ENCODE results near the gene DSTN.

The DSTN gene

DNA sequence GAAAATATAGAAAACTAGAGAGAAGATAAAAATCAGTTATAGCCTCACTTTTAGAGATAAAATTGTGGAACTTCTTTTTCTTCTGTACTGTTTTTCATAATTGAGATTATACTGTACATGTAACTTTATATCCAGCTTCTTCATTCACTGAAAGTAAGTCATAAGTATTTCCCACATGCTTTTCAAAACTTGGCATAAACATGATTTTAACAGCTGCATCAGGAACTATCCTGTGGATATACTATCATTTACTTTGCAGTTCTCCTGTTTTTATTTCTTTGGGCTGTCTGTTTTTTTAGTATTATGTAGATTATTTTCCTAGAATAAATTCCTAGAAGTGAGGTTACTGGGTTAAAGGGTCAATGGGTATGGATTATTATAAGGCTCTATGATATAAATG, 14.8 kb downstream of the DSTN start:
- DNase-seq, result no peak

- DNase-seq, result no peak
These were observed 16.4 kb downstream of the DSTN start for GRCh38 chr20:17586250-17586649.

GRCh38 chr20:17587148-17587547, 17.3 kb downstream of the DSTN start:
- no peak for DNase-seq

GRCh38 chr20:17587824-17588223, 17.9 kb downstream of the DSTN start:
- DNase-seq, result no peak

GRCh38 chr20:17589161-17589834, 19.4 kb downstream of the DSTN start:
- no peak for DNase-seq

GRCh38 chr20:17590245-17590644, 20.4 kb downstream of the DSTN start:
- DNase-seq, result no peak

DNA sequence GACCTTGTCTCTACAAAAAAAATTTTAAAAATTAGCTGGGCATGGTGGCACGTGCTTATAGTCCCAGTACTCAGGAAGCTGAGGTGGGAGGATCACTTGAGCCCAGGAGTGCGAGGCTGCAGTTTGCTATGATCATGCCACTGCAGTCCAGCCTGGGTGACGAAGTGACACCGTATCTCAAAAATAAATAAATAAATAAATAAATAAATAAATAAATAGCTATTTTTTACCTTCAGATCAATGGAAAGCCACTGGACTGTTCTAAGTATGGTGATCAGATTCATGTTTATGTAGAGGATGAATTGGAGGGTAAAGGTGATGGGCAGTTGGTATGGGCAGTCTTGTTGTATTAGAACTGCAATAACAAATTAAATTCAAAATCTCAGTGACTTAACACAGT, 24.0 kb downstream of the DSTN start:
- no peak for DNase-seq

DNA sequence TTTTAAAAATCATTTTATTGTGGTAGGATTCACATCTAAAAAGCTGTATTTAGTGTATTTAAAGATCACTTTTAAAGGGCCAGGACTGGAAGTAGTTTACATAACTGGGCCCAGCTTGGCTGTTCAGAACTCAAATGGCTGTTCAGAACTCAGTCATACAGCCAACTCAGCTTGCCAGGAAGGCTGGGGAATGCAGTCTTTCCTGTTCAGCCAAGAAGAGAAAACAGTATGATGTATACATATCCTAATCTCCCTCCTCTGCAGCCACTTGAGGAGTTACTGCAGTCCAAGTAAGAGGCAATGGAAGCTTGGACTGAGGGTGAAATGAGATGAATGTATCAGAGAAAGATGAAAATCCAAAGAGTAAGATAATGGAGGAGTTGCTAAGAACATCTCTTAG, 24.6 kb downstream of the DSTN start:
- DNase-seq, result peak; percentile 6

DNA sequence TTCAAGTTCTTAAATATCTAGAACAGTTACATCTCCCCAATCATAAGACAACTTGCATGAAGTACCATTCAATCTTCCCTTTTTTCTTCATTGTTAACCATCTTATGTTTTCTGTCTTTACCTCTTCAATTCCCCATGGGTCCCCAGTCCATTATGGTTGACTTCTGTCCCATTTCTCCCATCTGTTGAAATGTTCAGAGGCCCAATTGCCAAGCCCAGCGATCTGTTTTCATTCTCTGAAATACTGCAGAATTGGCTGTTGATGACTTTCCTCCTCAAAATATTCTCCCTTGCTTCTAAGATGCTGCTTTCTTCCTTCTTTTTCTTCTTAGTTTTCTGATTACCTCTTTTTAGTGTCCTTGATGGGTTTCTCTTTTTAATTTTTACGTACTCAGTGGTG, 26.0 kb downstream of the DSTN start:
- no peak for DNase-seq

- no peak for DNase-seq
These were observed 28.2 kb downstream of the DSTN start for GRCh38 chr20:17598013-17598550.

DNA sequence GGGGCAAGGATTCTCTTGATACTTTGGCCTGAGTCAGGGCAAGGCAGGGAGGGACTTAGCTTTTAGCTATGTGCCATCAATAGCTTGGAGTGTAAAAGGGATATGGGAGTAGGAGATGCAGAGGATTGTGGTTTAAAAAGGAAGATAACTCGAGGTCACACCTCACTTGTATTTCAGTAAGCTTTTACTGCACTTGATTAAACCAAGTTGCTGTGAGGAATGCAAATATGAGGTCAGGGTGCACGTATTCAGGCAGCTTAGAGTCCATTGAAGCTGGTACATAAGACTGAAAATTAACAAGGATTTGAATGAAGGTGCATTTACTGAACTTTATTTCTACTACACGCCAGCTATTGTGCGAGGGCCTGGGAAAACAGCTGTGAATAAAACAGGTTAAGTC, 32.1 kb downstream of the DSTN start:
- no peak for DNase-seq

DNA sequence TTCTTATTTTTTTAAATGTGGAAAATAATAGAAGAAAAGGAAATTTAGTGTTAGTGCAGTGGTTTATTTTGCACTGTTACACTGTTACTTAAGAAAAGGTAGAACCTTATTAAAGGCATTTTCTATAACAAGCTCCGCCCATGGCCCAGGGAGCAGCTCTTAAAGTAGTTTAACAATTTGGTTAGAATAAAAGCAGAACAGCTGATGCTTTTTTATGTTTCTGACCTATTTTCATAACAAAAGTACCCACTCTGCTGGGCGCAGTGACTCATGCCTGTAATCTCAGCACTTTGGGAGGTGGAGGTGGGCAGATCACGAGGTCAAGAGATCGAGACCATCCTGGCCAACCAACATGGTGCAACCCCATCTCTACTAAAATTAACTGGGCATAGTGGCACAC, 32.6 kb downstream of the DSTN start:
- no peak for DNase-seq

GRCh38 chr20:17605131-17605660, 35.3 kb downstream of the DSTN start:
- no peak for DNase-seq

- no peak for DNase-seq
These were observed 36.1 kb downstream of the DSTN start for GRCh38 chr20:17606001-17606400.

- no peak for DNase-seq
These were observed 39.0 kb downstream of the DSTN start for GRCh38 chr20:17608701-17609497.

DNA sequence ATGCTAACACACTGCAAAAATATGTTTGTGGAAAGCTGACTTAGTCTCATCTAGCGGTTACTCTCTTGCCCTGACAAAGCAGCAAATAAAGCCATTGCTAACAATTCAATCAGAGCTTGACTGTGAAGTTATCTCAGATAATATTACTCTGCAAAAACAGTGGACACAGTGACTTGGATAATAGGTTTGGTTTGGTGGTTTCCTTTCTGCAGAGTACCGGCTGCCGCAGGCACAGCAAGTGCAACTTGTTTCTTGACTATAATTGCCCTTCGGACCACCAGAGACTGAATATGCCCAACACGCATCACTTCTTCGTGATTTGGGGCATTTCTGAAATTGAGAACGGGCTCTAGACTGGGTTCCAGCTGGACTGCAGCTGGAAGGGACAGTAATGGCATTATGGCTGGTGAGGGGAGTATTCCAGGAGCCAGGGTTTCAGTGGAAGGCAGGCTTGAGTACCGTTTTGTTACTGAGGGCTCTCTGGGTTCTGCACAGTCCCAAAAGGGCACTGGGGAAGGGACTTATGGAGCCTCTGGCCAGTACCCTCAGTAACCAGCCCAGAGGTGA, 40.0 kb downstream of the DSTN start:
- no peak for DNase-seq

DNA sequence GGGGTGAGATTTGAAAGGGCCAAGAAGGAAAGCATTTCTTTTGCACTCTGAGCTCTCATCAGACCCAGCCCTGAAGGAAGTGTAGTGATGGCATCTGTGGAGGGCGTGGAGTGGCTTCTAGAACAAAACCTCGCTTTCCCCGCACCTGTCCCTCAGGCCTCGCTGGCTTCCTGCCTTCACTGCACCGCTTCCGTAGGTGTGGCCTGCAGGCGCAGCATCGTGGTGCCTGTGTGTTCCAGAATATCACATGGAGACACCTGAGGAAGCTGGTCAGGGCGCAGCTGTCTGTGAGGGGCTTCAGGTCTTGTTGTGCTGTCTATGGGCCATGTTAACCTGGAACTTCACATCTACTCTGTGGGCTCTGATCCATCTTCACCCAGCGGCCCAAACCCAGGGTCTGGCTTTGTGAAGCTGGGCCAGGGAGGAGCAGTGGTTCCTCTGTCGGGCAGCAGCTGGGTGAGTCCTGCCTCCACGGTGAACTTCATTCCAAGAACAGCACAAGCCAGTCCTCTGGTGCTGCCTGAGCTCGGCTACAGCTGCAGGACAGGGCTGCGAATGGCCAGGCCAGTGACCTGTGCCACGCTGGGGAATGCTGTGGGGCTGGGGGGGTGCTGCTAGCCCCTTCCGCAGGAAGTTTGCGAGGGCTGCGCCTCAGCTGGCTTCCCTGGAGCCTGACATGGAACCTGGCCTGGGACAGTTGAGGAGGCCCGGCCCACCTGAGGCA, 40.9 kb downstream of the DSTN start:
- DNase-seq, result no peak

- no peak for DNase-seq
These were observed 41.3 kb downstream of the DSTN start for GRCh38 chr20:17611290-17611539.

- no peak for DNase-seq
These were observed 41.8 kb downstream of the DSTN start for GRCh38 chr20:17611540-17612286.

- DNase-seq, result no peak
These were observed 42.6 kb downstream of the DSTN start for GRCh38 chr20:17612287-17612991.

DNA sequence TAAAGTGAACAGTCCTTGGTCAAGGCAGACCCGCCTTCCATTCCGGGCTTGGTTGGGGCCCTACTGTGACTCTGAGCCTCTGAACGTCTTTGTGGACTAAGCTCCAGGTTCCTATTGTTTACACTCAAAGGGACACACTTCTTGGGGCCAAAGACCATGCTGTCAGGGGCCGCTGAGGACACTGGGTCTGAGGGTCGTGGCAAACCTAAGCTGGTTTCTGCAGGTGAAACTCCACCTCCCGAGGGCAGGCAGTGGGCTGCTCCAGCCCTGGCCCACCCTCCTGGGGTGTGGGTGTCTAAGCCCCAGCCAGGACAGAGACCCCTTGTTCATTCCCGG, 43.1 kb downstream of the DSTN start:
- DNase-seq, result no peak
